Caco-2 (cell line): ENCODE measurements around the gene TTPAL. TPM values are rescaled to one million over a fixed set of nuclear protein-coding genes. Genes with fewer than 3 reads are reported as not detected.

Experiments used
- BruUV-seq: library from RNA; stranded (reverse); fragments of 400-500 nt; replicated peaks from 2 replicates; lab custom pipeline; 2021; lab: Mats Ljungman, UMichigan
- CTCF ChIA-PET: fragments of 300-600 bp; sonication (Branson Sonifier 250); formaldehyde crosslinking; loops from one replicate; lab custom pipeline; 2022; ENCODE audit warnings: antibody characterized with exemption; lab: Charles Lee
- POLR2A ChIA-PET: fragments of 300-600 bp; sonication (Branson Sonifier 250); formaldehyde crosslinking; loops from one replicate; lab custom pipeline; 2022; ENCODE audit warnings: antibody characterized with exemption; lab: Charles Lee
- DNase-seq, 2 experiments: peaks; one replicate each; pipeline versions ENCODE4 v3.0.0 to v3.0.0-alpha.2; 2020 to 2022
- H3K27me3 ChIP-seq: replicated peaks from 2 replicates; pipeline ENCODE4 v1.6.0; 2011; ENCODE audit warnings: low read length; ENCODE audit not compliant: control insufficient read depth, insufficient read depth
- H3K36me3 ChIP-seq: 2 replicates; pipeline ENCODE4 v1.5.1; 2011; ENCODE audit warnings: low read length; ENCODE audit not compliant: control insufficient read depth, insufficient read depth
- H3K4me1 ChIP-seq: fragments of 250-450 bp; sonication (Bioruptor Pico); 2 replicates; pipeline ENCODE4 v1.5.1; 2020; ENCODE audit warnings: mild to moderate bottlenecking
- H3K4me3 ChIP-seq: 2 replicates; pipeline ENCODE4 v1.5.1; 2011; ENCODE audit warnings: low read depth, mild to moderate bottlenecking, control low read depth, low read length
- H3K9me3 ChIP-seq: fragments of 250-450 bp; sonication (Bioruptor Pico); 2 replicates; pipeline ENCODE4 v1.5.1; 2020; ENCODE audit warnings: mild to moderate bottlenecking, moderate library complexity
- H3K27ac Mint-ChIP-seq: one replicate; pipeline ENCODE4 v1.8.0; 2022; ENCODE audit warnings: mixed read lengths; ENCODE audit not compliant: unreplicated experiment
- H3K27me3 Mint-ChIP-seq: one replicate; pipeline ENCODE4 v1.8.0; 2022; ENCODE audit warnings: mixed read lengths; ENCODE audit not compliant: insufficient read depth, unreplicated experiment
- H3K36me3 Mint-ChIP-seq: one replicate; pipeline ENCODE4 v1.8.0; 2022; ENCODE audit warnings: mild to moderate bottlenecking, mixed read lengths; ENCODE audit not compliant: insufficient read depth, unreplicated experiment
- H3K4me1 Mint-ChIP-seq: one replicate; pipeline ENCODE4 v1.8.0; 2022; ENCODE audit warnings: low read depth, mixed read lengths; ENCODE audit not compliant: unreplicated experiment
- H3K4me3 Mint-ChIP-seq: one replicate; pipeline ENCODE4 v1.8.0; 2022; ENCODE audit warnings: mild to moderate bottlenecking, moderate library complexity, mixed read lengths; ENCODE audit not compliant: unreplicated experiment
- H3K9me3 Mint-ChIP-seq: one replicate; pipeline ENCODE4 v1.8.0; 2022; ENCODE audit warnings: mixed read lengths; ENCODE audit not compliant: unreplicated experiment
- CTCF ChIP-seq, 2 experiments: fragments of 200-600 bp in 1 of 2; IDR thresholded peaks; 1 replicate in 1 of 2; 2 replicates in 1 of 2; pipeline versions ENCODE4 v1.5.1 to v1.8.0; 2011 to 2022; ENCODE audit warnings: antibody characterized with exemption in 1 of 2, control low read depth in 1 of 2, inconsistent platforms in 1 of 2, low read depth in 1 of 2, low read length in 1 of 2, mild to moderate bottlenecking in 1 of 2, moderate library complexity in 1 of 2; ENCODE audit not compliant: insufficient read depth in 1 of 2, severe bottlenecking in 1 of 2, unreplicated experiment in 1 of 2
- intact Hi-C: fragments of 100-400 bp; cut with micrococcal nuclease; formaldehyde crosslinking; loops from one replicate; pipeline ENCODE4 v1.10.0; 2022; ENCODE audit not compliant: unreplicated experiment
- total RNA-seq: library from RNA; stranded (reverse); gene quantifications from 2 replicates; pipeline ENCODE4 v1.2.3, GENCODE V29; 2022

TTPAL gene
- total RNA-seq, 1 experiment from 2014 or later = 54.6 TPM

- Histone ChIP-seq H3K9me3 (no peaks in the 10 kb centered on the region), H3K4me1 (peaks cover 19% of the 10 kb centered on the region), H3K4me3 (no peak overlapping the region), H3K36me3 (no peaks in the 10 kb centered on the region), H3K27me3 (no peaks in the 10 kb centered on the region)
- no peak for DNase-seq
- Mint-ChIP-seq H3K4me3 (no peak overlapping the region), H3K4me1 (no peaks in the 10 kb centered on the region), H3K27me3 (no peaks in the 10 kb centered on the region), H3K27ac (no peak overlapping the region), H3K36me3 (peaks cover 5% of the 10 kb centered on the region), H3K9me3 (no peaks in the 10 kb centered on the region)
- BruUV-seq = no TSS peak
- intact Hi-C loops = loop anchor here (10.0 kb wide), 1 partner anchor 202 kb away; no protein-coding TSS in a partner anchor
- ChIA-PET POLR2A (no interaction called here), CTCF (no interaction called here)
- TF ChIP-seq CTCF (IDR thresholded peaks at IDR 0.05; ENCODE audit: insufficient read depth in 1 of 2, low read depth in 1 of 2, low read length in 1 of 2, severe bottlenecking in 1 of 2, unreplicated experiment in 1 of 2) = no peak
Measured at GRCh38 chr20:44532981-44533331, 57.3 kb downstream of the TTPAL start.

- Mint-ChIP-seq H3K4me3 (no peak overlapping the region), H3K36me3 (peaks cover 5% of the 10 kb centered on the region), H3K27ac (no peak overlapping the region), H3K27me3 (no peaks in the 10 kb centered on the region), H3K9me3 (no peaks in the 10 kb centered on the region), H3K4me1 (no peaks in the 10 kb centered on the region)
- ChIA-PET CTCF (interaction anchor here (0.6 kb wide), 1 partner anchor 150 kb away, joined by 9 read pairs; no protein-coding TSS in a partner anchor), POLR2A (no interaction called here)
- Histone ChIP-seq H3K4me3 (no peak overlapping the region), H3K36me3 (no peaks in the 10 kb centered on the region), H3K27me3 (no peaks in the 10 kb centered on the region), H3K9me3 (no peaks in the 10 kb centered on the region), H3K4me1 (peaks cover 19% of the 10 kb centered on the region)
- no peak for TF ChIP-seq CTCF (IDR thresholded peaks at IDR 0.05; ENCODE audit: insufficient read depth in 1 of 2, low read depth in 1 of 2, low read length in 1 of 2, severe bottlenecking in 1 of 2, unreplicated experiment in 1 of 2)
- BruUV-seq = no TSS peak
- no peak for DNase-seq
- intact Hi-C loops = loop anchor here (10.0 kb wide), 1 partner anchor 201 kb away; no protein-coding TSS in a partner anchor
Measured at GRCh38 chr20:44533928-44534327, 58.3 kb downstream of the TTPAL start.

GRCh38 chr20:44536175-44536574, 60.5 kb downstream of the TTPAL start:
- Mint-ChIP-seq H3K4me1 (peaks cover 6% of the 10 kb centered on the region), H3K9me3 (no peaks in the 10 kb centered on the region), H3K27me3 (no peaks in the 10 kb centered on the region), H3K4me3 (no peak overlapping the region), H3K36me3 (peaks cover 5% of the 10 kb centered on the region), H3K27ac (no peak overlapping the region)
- Histone ChIP-seq H3K27me3 (no peaks in the 10 kb centered on the region), H3K4me1 (peaks cover 15% of the 10 kb centered on the region), H3K4me3 (no peak overlapping the region), H3K9me3 (no peaks in the 10 kb centered on the region), H3K36me3 (no peaks in the 10 kb centered on the region)
- TF ChIP-seq CTCF (IDR thresholded peaks at IDR 0.05; ENCODE audit: insufficient read depth in 1 of 2, low read depth in 1 of 2, low read length in 1 of 2, severe bottlenecking in 1 of 2, unreplicated experiment in 1 of 2) = no peak
- intact Hi-C loops = loop anchor here (10.0 kb wide), 1 partner anchor 199 kb away; no protein-coding TSS in a partner anchor
- ChIA-PET CTCF (no interaction called here), POLR2A (interaction anchor here (0.5 kb wide), 1 partner anchor 225 kb away, joined by 3 read pairs; the partner anchor contains the start of gene FITM2)
- no TSS peak for BruUV-seq
- no peak for DNase-seq
